Muscle of arm (tissue), 12 donors: Measurements from ENCODE around the gene SLC16A12. TPM values are rescaled to one million over a fixed set of nuclear protein-coding genes. Genes with fewer than 3 reads are reported as not detected.
A peak's percentile ranks its signal among the peaks of the same experiment; 100 is the strongest.
"Not testable (repeated sequence)": the region's sequence is repeated elsewhere in the genome, so short reads cannot be mapped to it uniquely, and the experiment has no call there.

Experiments
- DNase-seq: peaks from one replicate; pipeline ENCODE4 v3.0.0-alpha.2; 2013
- polyA plus RNA-seq, 12 donors: library from polyadenylated mRNA; unstranded; fragments of 120-200 nt; gene quantifications; one replicate each; pipeline ENCODE4 v1.2.1, GENCODE V29; 2013; ENCODE audit not compliant: insufficient read length in 12 of 12

Gene SLC16A12
- polyA plus RNA-seq, 12 donors = 1.3 to 2.9 (median 1.6) TPM; not detected in 1

- not testable (repeated sequence) for DNase-seq
These were observed 144.2 kb downstream of the SLC16A12 start for GRCh38 chr10:89391226-89391576.

GRCh38 chr10:89390476-89391225 is 144.7 kb downstream of the SLC16A12 start:
- peak; percentile 57 for DNase-seq

- peak; percentile 49 for DNase-seq
These were observed 146.1 kb downstream of the SLC16A12 start for GRCh38 chr10:89389254-89389653.

- no peak for DNase-seq
These were observed 146.6 kb downstream of the SLC16A12 start for GRCh38 chr10:89388806-89389205.

GRCh38 chr10:89384474-89385340 is 150.7 kb downstream of the SLC16A12 start:
- no peak for DNase-seq

GRCh38 chr10:89382757-89383156 is 152.6 kb downstream of the SLC16A12 start:
- DNase-seq = no peak

Other genes starting within 250 kb of the SLC16A12 start
- 1 to 10 TPM in 10 of 12 donors, not detected in 2; 6.5 to 9.6 (median 7.9) TPM for gene IFIT2, start 233.5 kb downstream of the SLC16A12 start, polyA plus RNA-seq
- gene IFIT3, start 207.6 kb downstream of the SLC16A12 start, polyA plus RNA-seq = 10 to 100 TPM in 3 of 12 donors, 1 to 10 TPM in 8, not detected in 1; 6.8 to 12.8 (median 9.3) TPM
- gene IFIT1B, start 157.5 kb downstream of the SLC16A12 start, polyA plus RNA-seq = 1 to 10 TPM in 1 of 12 donors, under 1 TPM in 8, not detected in 3; 0.13 to 1.0 (median 0.23) TPM
- gene IFIT1, start 143.0 kb downstream of the SLC16A12 start, polyA plus RNA-seq = 10 to 100 TPM in 11 of 12 donors, not detected in 1; 21.1 to 88.2 (median 47.8) TPM
- gene IFIT5, start 121.0 kb downstream of the SLC16A12 start, polyA plus RNA-seq = 10 to 100 TPM in 9 of 12 donors, 1 to 10 TPM in 2, not detected in 1; 8.5 to 16.4 (median 13.0) TPM
- gene PANK1, start 109.6 kb upstream of the SLC16A12 start, polyA plus RNA-seq = 10 to 100 TPM in 11 of 12 donors, not detected in 1; 11.7 to 18.6 (median 16.2) TPM
- 10 to 100 TPM in 5 of 12 donors, 1 to 10 TPM in 6, not detected in 1; 5.6 to 15.4 (median 9.5) TPM for gene KIF20B, start 166.0 kb upstream of the SLC16A12 start, polyA plus RNA-seq